CD4-positive, alpha-beta T cell (primary cell): ENCODE measurements around the gene PHF12. TPM values are rescaled to one million over a fixed set of nuclear protein-coding genes. Genes with fewer than 3 reads are reported as not detected.

Experiments
- ATAC-seq: fragments of 200-7000 bp; cut with Tn5 transposase; one replicate; pipeline ENCODE4 v1.10.0; 2022; ENCODE audit warnings: mild to moderate bottlenecking; ENCODE audit not compliant: poor library complexity
- CTCF ChIA-PET: fragments of 350-600 bp; sonication (Branson Sonifier 250); formaldehyde crosslinking; loops from one replicate; lab custom pipeline; 2021; ENCODE audit warnings: antibody characterized with exemption, inconsistent platforms; lab: Charles Lee
- POLR2A ChIA-PET: fragments of 350-600 bp; sonication (Branson Sonifier 250); formaldehyde crosslinking; loops from one replicate; lab custom pipeline; 2021; ENCODE audit warnings: antibody characterized with exemption, inconsistent platforms; lab: Charles Lee
- DNase-seq, 14 experiments: peaks; one replicate each; pipeline ENCODE4 v3.0.0-alpha.2; 2013 to 2020; ENCODE audit warnings: mixed read lengths in 2 of 14
- H3K27ac ChIP-seq, 2 donors: one replicate each; pipeline versions ENCODE4 v1.5.1 to v1.7.0; 2013; ENCODE audit warnings: low read length in 2 of 2, low read depth in 1 of 2, mild to moderate bottlenecking in 1 of 2
- H3K27me3 ChIP-seq, 2 experiments: 1 replicate in 1 of 2; 2 replicates in 1 of 2; pipeline versions ENCODE4 v1.6.1 to v1.7.0; 2013; ENCODE audit warnings: low read length in 2 of 2, control low read depth in 1 of 2, mild to moderate bottlenecking in 1 of 2, moderate library complexity in 1 of 2; ENCODE audit not compliant: insufficient read depth in 2 of 2, control insufficient read depth in 1 of 2
- H3K36me3 ChIP-seq: one replicate; pipeline ENCODE4 v1.6.1; 2013; ENCODE audit warnings: low read length, control low read depth; ENCODE audit not compliant: insufficient read depth
- H3K4me1 ChIP-seq: one replicate; pipeline ENCODE4 v1.6.1; 2013; ENCODE audit warnings: low read length, control low read depth; ENCODE audit not compliant: insufficient read depth
- H3K4me3 ChIP-seq: one replicate; pipeline ENCODE4 v1.5.1; 2013; ENCODE audit warnings: mild to moderate bottlenecking, low read length, moderate library complexity
- H3K9me3 ChIP-seq, 2 experiments: 1 replicate in 1 of 2; 2 replicates in 1 of 2; pipeline versions ENCODE4 v1.6.1 to v1.7.0; 2013; ENCODE audit warnings: low read length in 2 of 2, mild to moderate bottlenecking in 2 of 2, control low read depth in 1 of 2, moderate library complexity in 1 of 2; ENCODE audit not compliant: control insufficient read depth in 1 of 2, insufficient read depth in 1 of 2
- H3K27ac Mint-ChIP-seq: one replicate; pipeline ENCODE4 v1.8.0; 2020; ENCODE audit warnings: mixed read lengths
- H3K27me3 Mint-ChIP-seq: one replicate; pipeline ENCODE4 v1.8.0; 2021; ENCODE audit warnings: mixed read lengths
- H3K36me3 Mint-ChIP-seq: one replicate; pipeline ENCODE4 v1.8.0; 2021; ENCODE audit warnings: low read depth, mixed read lengths
- H3K4me1 Mint-ChIP-seq: one replicate; pipeline ENCODE4 v1.8.0; 2021; ENCODE audit warnings: low read depth, mixed read lengths
- H3K4me3 Mint-ChIP-seq: one replicate; pipeline ENCODE4 v1.8.0; 2020; ENCODE audit warnings: mild to moderate bottlenecking, mixed read lengths
- H3K9me3 Mint-ChIP-seq: one replicate; pipeline ENCODE4 v1.8.0; 2020; ENCODE audit warnings: mixed read lengths
- intact Hi-C, 2 experiments: fragments of 100-400 bp; cut with DNase I in 1 of 2; cut with micrococcal nuclease in 1 of 2; formaldehyde crosslinking; loops; one replicate each; pipeline versions ENCODE4 v1.15.1 to v1.9.0; 2023 to 2025; cut with DNase I, micrococcal nuclease
- total RNA-seq, 174 experiments: library from RNA in 2 of 174; stranded (reverse) in 2 of 174; gene quantifications; one replicate each; pipeline ENCODE4 v1.2.3 and lab custom pipeline; 2021 to 2026
- TF ChIP-seq, protein P1 (sequence below): fragments of 200-600 bp; IDR thresholded peaks from one replicate; pipeline ENCODE4 v1.8.0; 2022; ENCODE audit warnings: antibody characterized with exemption, mild to moderate bottlenecking

PHF12 gene
- total RNA-seq, 2 experiments from 2014 or later = 232 to 247 TPM

DNA sequence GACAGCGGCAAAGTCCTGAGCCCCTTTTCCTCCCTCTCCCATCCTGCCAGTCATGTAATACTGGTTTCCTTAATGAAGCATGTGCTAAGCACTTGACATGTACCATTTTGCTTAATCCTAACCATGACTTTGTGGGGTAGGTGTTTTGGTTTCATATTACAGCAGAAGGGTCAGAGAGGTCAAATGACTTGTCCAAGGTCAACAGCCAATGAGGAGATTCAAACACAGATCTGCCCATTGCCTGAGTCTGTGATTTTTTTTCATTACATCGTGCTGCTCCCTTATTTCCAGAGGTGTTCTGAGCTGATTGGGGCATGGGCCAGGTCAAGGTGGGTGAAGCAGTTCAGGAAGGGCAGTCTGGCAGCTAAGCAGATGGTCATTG lies 17.6 kb upstream of the PHF12 start:
- Mint-ChIP-seq H3K36me3 (no peaks in the 10 kb centered on the region), H3K9me3 (no peaks in the 10 kb centered on the region), H3K4me1 (no peaks in the 10 kb centered on the region), H3K27ac (no peak overlapping the region), H3K4me3 (no peak overlapping the region), H3K27me3 (peaks cover under 1% of the 10 kb centered on the region)
- peaks cover 0 to 2% of the 10 kb centered on the region in 2 experiments for H3K27me3 ChIP-seq
- no peaks in the 10 kb centered on the region for H3K36me3 ChIP-seq
- ATAC-seq (no peak), DNase-seq (no peak)
- CTCF ChIA-PET = interaction anchor here (1.4 kb wide), 1 partner anchor 143 kb away, joined by 4 read pairs; no protein-coding TSS in a partner anchor
- POLR2A ChIA-PET = no interaction called here
- TF ChIP-seq, protein P1, sequence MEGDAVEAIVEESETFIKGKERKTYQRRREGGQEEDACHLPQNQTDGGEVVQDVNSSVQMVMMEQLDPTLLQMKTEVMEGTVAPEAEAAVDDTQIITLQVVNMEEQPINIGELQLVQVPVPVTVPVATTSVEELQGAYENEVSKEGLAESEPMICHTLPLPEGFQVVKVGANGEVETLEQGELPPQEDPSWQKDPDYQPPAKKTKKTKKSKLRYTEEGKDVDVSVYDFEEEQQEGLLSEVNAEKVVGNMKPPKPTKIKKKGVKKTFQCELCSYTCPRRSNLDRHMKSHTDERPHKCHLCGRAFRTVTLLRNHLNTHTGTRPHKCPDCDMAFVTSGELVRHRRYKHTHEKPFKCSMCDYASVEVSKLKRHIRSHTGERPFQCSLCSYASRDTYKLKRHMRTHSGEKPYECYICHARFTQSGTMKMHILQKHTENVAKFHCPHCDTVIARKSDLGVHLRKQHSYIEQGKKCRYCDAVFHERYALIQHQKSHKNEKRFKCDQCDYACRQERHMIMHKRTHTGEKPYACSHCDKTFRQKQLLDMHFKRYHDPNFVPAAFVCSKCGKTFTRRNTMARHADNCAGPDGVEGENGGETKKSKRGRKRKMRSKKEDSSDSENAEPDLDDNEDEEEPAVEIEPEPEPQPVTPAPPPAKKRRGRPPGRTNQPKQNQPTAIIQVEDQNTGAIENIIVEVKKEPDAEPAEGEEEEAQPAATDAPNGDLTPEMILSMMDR = no peak
- intact Hi-C loops = loop anchor here in 1 of 2 experiments (10.0 kb wide), 1 partner anchor 216 kb away; the partner anchor contains the start of gene MYO18A
- peaks cover 3% of the 10 kb centered on the region for H3K4me1 ChIP-seq
- H3K9me3 ChIP-seq = no peaks in the 10 kb centered on the region
- no peak overlapping the region for H3K27ac ChIP-seq
- H3K4me3 ChIP-seq = no peak overlapping the region

DNA sequence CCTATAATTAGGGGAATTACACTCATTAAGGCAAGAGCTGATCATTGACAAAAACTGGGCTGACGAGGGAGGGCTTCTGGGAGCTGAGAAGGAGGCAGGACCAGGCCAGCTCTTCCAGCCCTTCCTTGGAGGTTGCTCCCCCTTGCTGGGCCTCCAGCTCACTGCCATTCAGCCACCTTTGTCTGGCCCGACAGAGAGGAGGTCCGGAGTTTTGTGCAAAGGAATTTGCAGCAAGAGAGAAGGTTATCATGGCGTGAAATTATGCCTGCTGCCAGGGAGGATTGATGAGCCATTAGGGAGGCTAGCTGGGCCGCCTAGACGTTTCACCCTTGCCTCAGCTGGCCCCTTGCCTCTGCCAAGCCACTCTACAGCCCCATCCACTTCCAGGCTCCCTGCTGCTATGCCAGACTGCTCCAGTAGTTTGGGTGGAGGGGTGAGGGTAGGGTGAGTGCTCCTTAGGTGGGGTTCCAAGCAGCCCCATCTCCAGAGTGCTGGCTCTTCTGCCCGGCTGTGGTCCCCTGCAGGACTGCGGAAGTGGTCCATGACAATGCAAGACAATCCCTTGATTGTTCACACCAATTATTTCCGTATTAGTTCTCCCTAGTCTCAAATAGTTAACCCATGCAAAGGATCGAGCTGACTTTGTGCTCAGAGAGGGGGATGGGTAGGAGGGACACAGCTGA lies 17.1 kb upstream of the PHF12 start:
- H3K27ac Mint-ChIP-seq = no peak overlapping the region
- intact Hi-C loops = loop anchor here in 1 of 2 experiments (10.0 kb wide), 1 partner anchor 216 kb away; the partner anchor contains the start of gene MYO18A
- Histone ChIP-seq H3K36me3 (no peaks in the 10 kb centered on the region), H3K9me3 (no peaks in the 10 kb centered on the region), H3K4me3 (no peak overlapping the region), H3K27me3 (peaks cover 0 to 5% of the 10 kb centered on the region in 2 experiments), H3K4me1 (peaks cover 3% of the 10 kb centered on the region), H3K27ac (no peak overlapping the region)
- DNase-seq (no peak), ATAC-seq (no peak)
- no peaks in the 10 kb centered on the region for H3K36me3 Mint-ChIP-seq
- TF ChIP-seq, protein P1 = no peak
- ChIA-PET POLR2A (no interaction called here), CTCF (interaction anchor here (1.4 kb wide), 1 partner anchor 144 kb away, joined by 4 read pairs; no protein-coding TSS in a partner anchor)
- H3K27me3 Mint-ChIP-seq = peaks cover 6% of the 10 kb centered on the region
- no peaks in the 10 kb centered on the region for H3K4me1 Mint-ChIP-seq
- no peak overlapping the region for H3K4me3 Mint-ChIP-seq
- no peaks in the 10 kb centered on the region for H3K9me3 Mint-ChIP-seq

GRCh38 chr17:28967221-28968135 lies 16.2 kb upstream of the PHF12 start:
- intact Hi-C loops = loop anchor here in 1 of 2 experiments (10.0 kb wide), 1 partner anchor 217 kb away; the partner anchor contains the start of gene MYO18A
- no peak overlapping the region for H3K27ac Mint-ChIP-seq
- no peaks in the 10 kb centered on the region for H3K36me3 Mint-ChIP-seq
- peaks cover 0 to 5% of the 10 kb centered on the region in 2 experiments for H3K27me3 ChIP-seq
- no peak overlapping the region for H3K27ac ChIP-seq
- H3K4me1 ChIP-seq = peaks cover 3% of the 10 kb centered on the region
- no peaks in the 10 kb centered on the region for H3K9me3 ChIP-seq
- H3K9me3 Mint-ChIP-seq = no peaks in the 10 kb centered on the region
- ChIA-PET POLR2A (no interaction called here), CTCF (interaction anchor here (1.4 kb wide), 1 partner anchor 144 kb away, joined by 4 read pairs; no protein-coding TSS in a partner anchor)
- TF ChIP-seq, protein P1 = no peak
- H3K27me3 Mint-ChIP-seq = peaks cover 9% of the 10 kb centered on the region
- no peaks in the 10 kb centered on the region for H3K36me3 ChIP-seq
- H3K4me3 ChIP-seq = no peak overlapping the region
- H3K4me3 Mint-ChIP-seq = no peak overlapping the region
- H3K4me1 Mint-ChIP-seq = no peaks in the 10 kb centered on the region
- DNase-seq = peak in 1 of 14 experiments; percentile 10
- no peak for ATAC-seq
